ENCODE measurements around the gene RIMBP3B. TPM values are rescaled to one million over a fixed set of nuclear protein-coding genes. Genes with fewer than 3 reads are reported as not detected.

Gene RIMBP3B
- total RNA-seq: under 0.01 TPM in 1 of 2 replicates, not detected in the other

GRCh38 chr22:21383701-21384467 is at the start of gene RIMBP3B:
RIMBP3B (plus strand) TSS chr22:21383751; CDS start chr22:21383859, 108 bp downstream.

GRCh38 chr22:21417227-21417746 is 33.7 kb downstream of the RIMBP3B start, which contains the start of gene HIC2:
HIC2 (plus strand) TSS chr22:21417371; CDS start chr22:21442832, 25,461 bp downstream.

Other genes starting within 250 kb of the RIMBP3B start
- gene HIC2, start 33.6 kb downstream of the RIMBP3B start, total RNA-seq: 2.3 and 2.7 TPM in 2 replicates
- 0.13 and 3.8 TPM in 2 replicates for gene TMEM191C, start 83.6 kb downstream of the RIMBP3B start, total RNA-seq
- gene RIMBP3C, start 167.7 kb downstream of the RIMBP3B start, total RNA-seq: under 0.01 TPM in 2 replicates
- gene UBE2L3, start 184.0 kb downstream of the RIMBP3B start, total RNA-seq: 66.1 and 70.3 TPM in 2 replicates
- 50.1 and 60.4 TPM in 2 replicates for gene YDJC, start 246.3 kb downstream of the RIMBP3B start, total RNA-seq
- gene CCDC116, start 249.0 kb downstream of the RIMBP3B start, total RNA-seq: 0.16 TPM in 1 of 2 replicates, not detected in the other

All from epithelial cell of alveolus of lung (primary cell).